ENCODE data around the gene VPS35.
"Not testable (repeated sequence)": the region's sequence is repeated elsewhere in the genome, so short reads cannot be mapped to it uniquely, and the experiment has no call there.

- TF ChIP-seq POLR2A, CTCF (IDR thresholded peaks at IDR 0.05): not testable (repeated sequence)
These were observed 7.1 kb downstream of the VPS35 start for GRCh38 chr16:46681867-46682266.

Measured in heart left ventricle (tissue), 13 donors.